Activated T-helper 1 cell treated with anti-CD3 and anti-CD28 coated beads, Interleukin-12 subunit alpha, Interleukin-12 subunit beta, Interleukin-2, Interleukin-4 antibody, amounts not matched to agents 30 ng/mL and 10 ng/mL and 1 ng/mL, durations not matched to agents 14 hours and 24 hours and 36 hours (primary cell): Measurements from ENCODE around the gene DENND2C. TPM values are rescaled to one million over a fixed set of nuclear protein-coding genes. Genes with fewer than 3 reads are reported as not detected.

Experiments
- DNase-seq: peaks from one replicate; pipeline ENCODE4 v3.0.0; 2021; ENCODE audit warnings: low spot score
- H3K27ac Mint-ChIP-seq: one replicate; pipeline ENCODE4 v1.8.0; 2021; ENCODE audit warnings: mild to moderate bottlenecking, mixed read lengths
- H3K27me3 Mint-ChIP-seq: one replicate; pipeline ENCODE4 v1.8.0; 2022; ENCODE audit warnings: mild to moderate bottlenecking, moderate library complexity, mixed read lengths; ENCODE audit not compliant: insufficient read depth
- H3K36me3 Mint-ChIP-seq: one replicate; pipeline ENCODE4 v1.8.0; 2021; ENCODE audit warnings: low read depth, mixed read lengths
- H3K4me1 Mint-ChIP-seq: one replicate; pipeline ENCODE4 v1.8.0; 2021; ENCODE audit warnings: low read depth, mixed read lengths
- H3K4me3 Mint-ChIP-seq: one replicate; pipeline ENCODE4 v1.8.0; 2021; ENCODE audit warnings: mild to moderate bottlenecking, moderate library complexity, mixed read lengths
- H3K9me3 Mint-ChIP-seq: one replicate; pipeline ENCODE4 v1.8.0; 2021; ENCODE audit warnings: mixed read lengths
- intact Hi-C: fragments of 100-400 bp; cut with micrococcal nuclease; formaldehyde crosslinking; loops from one replicate; pipeline ENCODE4 v1.15.1; 2024
- total RNA-seq: library from RNA; stranded (reverse); gene quantifications from 2 replicates; pipeline ENCODE4 v1.2.3, GENCODE V29; 2022

Gene DENND2C
- total RNA-seq, 1 donor from 2014 or later: 0.16 TPM

GRCh38 chr1:114700036-114700600, 30.3 kb upstream of the DENND2C start:
- H3K4me1 Mint-ChIP-seq: no peaks in the 10 kb centered on the region
- no peaks in the 10 kb centered on the region for H3K9me3 Mint-ChIP-seq
- no peak for DNase-seq
- peaks cover 8% of the 10 kb centered on the region for H3K36me3 Mint-ChIP-seq
- H3K4me3 Mint-ChIP-seq: no peak overlapping the region
- no peak overlapping the region for H3K27ac Mint-ChIP-seq
- H3K27me3 Mint-ChIP-seq: peaks cover 12% of the 10 kb centered on the region
- intact Hi-C loops: no loop called here

GRCh38 chr1:114696810-114697209, 27.0 kb upstream of the DENND2C start:
- Mint-ChIP-seq H3K27ac (no peak overlapping the region), H3K9me3 (no peaks in the 10 kb centered on the region), H3K4me3 (no peak overlapping the region), H3K27me3 (peaks cover 14% of the 10 kb centered on the region), H3K36me3 (no peaks in the 10 kb centered on the region), H3K4me1 (no peaks in the 10 kb centered on the region)
- no peak for DNase-seq
- intact Hi-C loops: no loop called here

DNA sequence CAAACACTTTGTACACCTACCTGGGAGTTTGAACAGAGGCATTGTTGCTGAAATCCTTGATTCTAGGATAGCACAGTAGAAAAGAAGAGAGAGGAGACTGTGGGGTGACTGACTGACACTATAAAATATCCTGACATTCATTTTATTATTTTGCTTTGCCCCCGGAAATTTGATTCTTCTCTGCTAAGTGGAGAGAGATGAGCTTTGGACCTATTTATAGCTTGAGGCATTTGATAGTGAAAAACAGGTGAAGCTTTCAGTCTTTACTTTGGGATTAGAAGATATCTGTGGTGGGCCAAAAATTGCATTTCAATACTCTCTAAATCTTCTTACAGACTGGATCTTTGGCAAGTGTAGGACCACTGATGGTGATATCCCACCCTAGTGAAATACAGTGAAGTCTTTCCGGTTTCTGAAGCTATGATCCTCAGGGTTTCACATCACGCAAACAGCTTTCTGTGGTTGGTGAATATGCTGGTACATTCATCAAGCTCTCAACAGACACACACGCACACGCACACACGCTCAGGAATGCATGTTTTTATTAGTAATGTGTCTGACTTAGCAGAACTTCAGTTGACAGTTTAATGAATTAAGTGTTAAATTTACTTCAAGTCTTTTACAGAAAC, 25.7 kb upstream of the DENND2C start, which contains the start of gene AMPD1:
Gene AMPD1 (minus strand): TSS at position 117 of the 629 bp plus-strand sequence. CDS start 75 bp downstream, at position 42.
- peaks cover 15% of the 10 kb centered on the region for H3K27me3 Mint-ChIP-seq
- H3K4me3 Mint-ChIP-seq: no peak within 1 kb of the TSS
- DNase-seq: no peak
- no peak within 1 kb of the TSS for H3K27ac Mint-ChIP-seq
- H3K9me3 Mint-ChIP-seq: no peaks in the 10 kb centered on the region
- H3K36me3 Mint-ChIP-seq: no peaks in the 10 kb centered on the region
- H3K4me1 Mint-ChIP-seq: no peaks in the 10 kb centered on the region
- intact Hi-C loops: no loop called here

DNA sequence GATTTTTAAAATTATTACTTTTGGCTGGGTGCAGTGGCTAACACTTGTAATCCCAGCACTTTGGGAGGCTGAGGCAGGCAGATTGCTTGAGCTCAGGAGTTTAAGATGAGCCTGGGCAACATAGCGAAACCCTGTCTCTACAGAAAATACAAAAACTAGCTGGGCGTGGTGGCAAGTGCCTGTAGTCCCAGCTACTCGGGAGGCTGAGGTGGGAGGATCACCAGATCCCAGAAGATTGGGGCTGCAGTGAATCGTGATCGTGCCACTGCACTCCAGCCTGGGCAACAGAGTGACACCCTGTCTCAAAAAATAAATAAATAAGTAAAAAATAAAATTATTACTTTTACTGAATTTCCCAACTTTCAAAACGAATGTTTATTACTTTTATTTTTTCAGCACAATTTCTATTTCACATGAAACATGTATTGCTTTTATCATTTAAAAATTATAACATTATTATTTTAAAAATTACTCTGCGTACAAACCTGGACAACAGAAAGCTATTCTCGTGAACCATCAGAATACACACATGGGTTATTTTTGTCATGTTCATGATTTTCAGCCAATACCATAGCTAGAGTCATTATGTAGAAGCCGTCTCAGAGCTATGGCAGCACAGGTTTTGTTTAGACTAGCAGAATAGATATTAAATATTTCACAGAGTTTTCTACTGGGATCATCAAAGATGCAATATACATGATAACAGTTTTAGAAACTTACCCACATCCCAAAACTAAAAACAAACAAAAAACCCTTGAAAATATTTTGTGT, 24.9 kb upstream of the DENND2C start:
- no peak overlapping the region for H3K27ac Mint-ChIP-seq
- intact Hi-C loops: no loop called here

DNA sequence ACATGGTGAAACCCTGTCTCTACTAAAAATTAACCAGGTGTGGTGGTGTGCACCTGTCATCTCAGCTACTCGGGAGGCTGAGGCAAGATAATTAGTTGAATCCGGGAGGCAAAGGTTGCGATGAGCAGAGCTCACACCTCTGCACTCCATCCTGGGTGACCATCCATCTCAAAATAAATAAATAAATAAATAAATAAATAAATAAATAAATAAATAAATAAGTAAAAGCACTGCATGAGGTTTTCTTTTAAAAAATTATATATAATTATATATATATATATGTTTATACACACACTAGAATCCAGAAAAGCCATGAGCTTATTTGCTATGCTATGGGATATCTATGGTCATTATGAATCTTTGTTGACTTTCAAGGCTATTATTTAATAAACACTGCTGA, 23.1 kb upstream of the DENND2C start:
- intact Hi-C loops: no loop called here
- DNase-seq: no peak
- H3K9me3 Mint-ChIP-seq: no peaks in the 10 kb centered on the region
- peaks cover 16% of the 10 kb centered on the region for H3K27me3 Mint-ChIP-seq
- H3K4me1 Mint-ChIP-seq: no peaks in the 10 kb centered on the region
- no peak overlapping the region for H3K27ac Mint-ChIP-seq
- no peak overlapping the region for H3K4me3 Mint-ChIP-seq
- H3K36me3 Mint-ChIP-seq: no peaks in the 10 kb centered on the region

More for the DNA sequence above, 24.9 kb upstream of the DENND2C start:
- no peak overlapping the region for H3K4me3 Mint-ChIP-seq
- H3K36me3 Mint-ChIP-seq: no peaks in the 10 kb centered on the region
- no peaks in the 10 kb centered on the region for H3K4me1 Mint-ChIP-seq
- H3K9me3 Mint-ChIP-seq: no peaks in the 10 kb centered on the region
- no peak for DNase-seq
- H3K27me3 Mint-ChIP-seq: peaks cover 16% of the 10 kb centered on the region

DNA sequence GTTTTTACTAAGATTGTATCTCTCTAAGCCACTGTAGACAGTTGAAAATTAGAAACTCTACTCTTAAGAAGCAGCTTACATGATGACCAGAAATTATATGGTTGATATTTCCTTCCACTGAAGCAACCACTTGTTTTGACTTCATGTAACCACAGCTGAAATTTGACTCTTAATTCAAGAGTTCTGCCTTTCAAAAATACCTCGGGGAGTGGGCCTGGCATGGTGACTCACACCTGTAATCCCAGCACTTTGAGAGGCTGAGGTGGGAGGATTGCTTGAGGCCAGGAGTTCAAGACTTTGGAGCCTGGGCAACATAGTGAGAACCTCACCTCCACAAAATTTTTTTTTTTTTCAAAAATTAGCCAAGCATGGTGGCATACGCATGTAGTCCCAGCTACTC, 21.2 kb upstream of the DENND2C start:
- intact Hi-C loops: no loop called here
- Mint-ChIP-seq H3K4me3 (no peak overlapping the region), H3K27ac (no peak overlapping the region)

GRCh38 chr1:114690148-114690547, 20.3 kb upstream of the DENND2C start:
- Mint-ChIP-seq H3K4me3 (no peak overlapping the region), H3K4me1 (no peaks in the 10 kb centered on the region), H3K36me3 (no peaks in the 10 kb centered on the region), H3K27ac (no peak overlapping the region), H3K27me3 (peaks cover 14% of the 10 kb centered on the region), H3K9me3 (no peaks in the 10 kb centered on the region)
- no peak for DNase-seq
- intact Hi-C loops: no loop called here

More for the DNA sequence above, 21.2 kb upstream of the DENND2C start:
- H3K4me1 Mint-ChIP-seq: no peaks in the 10 kb centered on the region
- H3K9me3 Mint-ChIP-seq: no peaks in the 10 kb centered on the region
- H3K36me3 Mint-ChIP-seq: no peaks in the 10 kb centered on the region
- peaks cover 17% of the 10 kb centered on the region for H3K27me3 Mint-ChIP-seq
- no peak for DNase-seq

GRCh38 chr1:114688526-114688925, 18.7 kb upstream of the DENND2C start:
- Mint-ChIP-seq H3K27me3 (peaks cover 16% of the 10 kb centered on the region), H3K27ac (no peak overlapping the region), H3K4me1 (no peaks in the 10 kb centered on the region), H3K4me3 (no peak overlapping the region), H3K36me3 (no peaks in the 10 kb centered on the region), H3K9me3 (no peaks in the 10 kb centered on the region)
- intact Hi-C loops: no loop called here
- no peak for DNase-seq

DNA sequence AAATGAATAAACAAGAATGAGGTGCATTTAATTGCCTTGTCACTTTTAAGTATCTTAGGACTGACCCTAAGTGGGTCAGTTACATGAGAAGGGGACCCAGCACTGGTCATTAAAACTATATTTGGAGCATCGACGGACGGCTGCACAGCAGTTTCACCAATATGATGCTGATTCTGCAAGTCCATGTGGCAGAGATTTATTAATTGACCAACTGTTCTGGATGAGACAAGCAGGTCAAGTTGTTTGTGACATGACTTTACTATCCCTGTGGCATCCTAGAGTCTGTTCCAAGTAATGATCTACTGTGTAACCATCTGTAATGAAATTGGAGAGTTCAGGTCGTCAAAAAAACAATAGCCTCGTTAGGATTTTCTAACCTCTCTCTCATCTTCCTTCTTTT, 16.0 kb upstream of the DENND2C start:
- no peaks in the 10 kb centered on the region for H3K36me3 Mint-ChIP-seq
- H3K27ac Mint-ChIP-seq: no peak overlapping the region
- H3K4me1 Mint-ChIP-seq: no peaks in the 10 kb centered on the region
- intact Hi-C loops: no loop called here
- DNase-seq: no peak
- no peak overlapping the region for H3K4me3 Mint-ChIP-seq
- no peaks in the 10 kb centered on the region for H3K9me3 Mint-ChIP-seq
- H3K27me3 Mint-ChIP-seq: peaks cover 14% of the 10 kb centered on the region

GRCh38 chr1:114677691-114678090, 7.8 kb upstream of the DENND2C start:
- no peaks in the 10 kb centered on the region for H3K9me3 Mint-ChIP-seq
- no peaks in the 10 kb centered on the region for H3K36me3 Mint-ChIP-seq
- intact Hi-C loops: no loop called here
- no peak for DNase-seq
- H3K4me1 Mint-ChIP-seq: no peaks in the 10 kb centered on the region
- H3K4me3 Mint-ChIP-seq: no peak overlapping the region
- H3K27ac Mint-ChIP-seq: no peak overlapping the region
- peaks cover 33% of the 10 kb centered on the region for H3K27me3 Mint-ChIP-seq

DNA sequence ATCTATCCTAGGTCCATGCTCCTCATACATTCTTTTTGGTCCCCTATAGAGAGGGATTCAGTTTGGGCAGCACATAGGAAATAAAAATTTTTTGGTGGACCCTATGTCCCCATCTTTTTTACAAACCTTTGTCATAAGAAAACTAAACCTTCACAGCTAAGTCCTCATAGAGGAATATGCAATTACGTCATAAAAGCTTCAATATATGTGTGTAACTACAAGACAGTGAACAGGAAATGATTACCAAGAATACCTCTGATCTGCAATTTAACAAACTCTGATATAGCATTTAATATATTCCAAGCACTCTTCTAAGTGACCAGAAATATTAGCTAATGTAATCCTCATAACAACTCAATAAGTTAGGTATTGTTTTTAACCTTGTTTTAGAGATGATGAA, 6.3 kb upstream of the DENND2C start:
- Mint-ChIP-seq H3K9me3 (no peaks in the 10 kb centered on the region), H3K4me3 (no peak overlapping the region), H3K27ac (no peak overlapping the region), H3K27me3 (peaks cover 36% of the 10 kb centered on the region), H3K4me1 (no peaks in the 10 kb centered on the region), H3K36me3 (no peaks in the 10 kb centered on the region)
- DNase-seq: no peak
- intact Hi-C loops: no loop called here

DNA sequence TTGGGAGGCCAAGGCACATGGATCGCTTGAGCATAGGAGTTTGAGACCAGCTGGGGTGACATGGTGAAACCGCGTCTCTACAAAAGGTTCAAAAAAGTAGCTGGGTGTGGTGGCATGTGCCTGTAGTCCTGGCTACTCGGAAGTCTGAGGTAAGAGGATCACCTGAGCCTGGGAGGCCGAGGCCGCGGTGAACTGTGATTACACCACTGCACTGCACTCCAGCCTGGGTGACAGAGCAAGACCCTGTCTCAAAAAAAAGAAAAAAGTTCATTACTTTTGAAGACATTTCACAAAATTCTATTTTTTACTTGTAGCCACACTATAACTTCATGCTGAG, 2.1 kb upstream of the DENND2C start:
- no peaks in the 10 kb centered on the region for H3K36me3 Mint-ChIP-seq
- no peak overlapping the region for H3K4me3 Mint-ChIP-seq
- no peak for DNase-seq
- peaks cover 44% of the 10 kb centered on the region for H3K27me3 Mint-ChIP-seq
- H3K9me3 Mint-ChIP-seq: no peaks in the 10 kb centered on the region
- no peak overlapping the region for H3K27ac Mint-ChIP-seq
- peaks cover 8% of the 10 kb centered on the region for H3K4me1 Mint-ChIP-seq
- intact Hi-C loops: loop anchor here (2.0 kb wide), 1 partner anchor 161 kb away; the partner anchor contains the start of gene TRIM33
